Measurements from ENCODE around the gene SIX3.

The SIX3 gene

DNA sequence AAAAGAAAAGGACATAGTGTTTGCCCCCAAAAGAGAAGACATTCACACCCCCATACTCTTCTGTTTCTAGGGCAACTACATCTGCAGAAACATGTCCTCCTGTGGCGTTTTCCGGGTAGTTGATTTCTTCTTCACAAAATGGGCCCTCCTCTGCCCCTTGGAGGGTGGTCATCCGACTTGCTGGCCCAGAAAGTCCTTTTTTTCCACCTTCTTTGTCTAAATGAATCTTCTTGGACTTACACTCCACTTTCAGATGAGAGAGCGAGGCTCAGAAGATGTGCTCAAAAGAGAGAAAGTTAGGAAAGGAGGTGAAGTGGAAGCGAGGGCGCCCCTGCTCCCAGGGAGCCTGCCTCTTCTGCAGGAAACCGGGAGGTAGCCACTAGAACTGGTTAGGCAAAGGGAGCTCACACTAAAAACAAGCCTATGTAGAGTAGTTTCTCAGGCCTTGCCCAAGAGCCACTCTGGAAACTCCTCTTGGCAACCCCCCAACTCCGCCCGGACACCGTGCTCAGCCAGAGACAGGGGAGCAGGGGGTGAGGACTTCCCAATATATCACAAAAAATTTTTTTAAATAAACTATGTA is 10.2 kb upstream of the SIX3 start:
- no peak for DNase-seq

DNA sequence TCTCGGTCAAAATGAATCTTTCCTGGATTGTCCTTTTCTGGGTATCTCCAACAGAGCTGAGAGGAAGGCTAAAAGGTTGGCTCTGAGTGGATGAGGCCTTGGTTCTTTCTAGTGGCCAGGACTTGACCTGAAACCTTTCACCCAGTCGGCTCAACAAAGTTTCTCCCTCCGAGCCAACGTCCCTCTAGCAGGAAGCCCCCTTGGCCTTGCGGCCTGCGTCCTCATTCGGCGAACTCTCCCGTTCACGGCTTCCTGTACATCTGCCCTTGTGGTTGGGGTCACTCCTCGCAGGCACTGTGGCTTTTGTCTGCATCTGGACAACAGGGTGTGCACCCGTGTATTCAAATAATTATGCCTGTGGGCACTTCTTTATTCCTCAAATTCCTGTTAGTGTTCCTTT is 9.4 kb upstream of the SIX3 start:
- no peak for DNase-seq

DNA sequence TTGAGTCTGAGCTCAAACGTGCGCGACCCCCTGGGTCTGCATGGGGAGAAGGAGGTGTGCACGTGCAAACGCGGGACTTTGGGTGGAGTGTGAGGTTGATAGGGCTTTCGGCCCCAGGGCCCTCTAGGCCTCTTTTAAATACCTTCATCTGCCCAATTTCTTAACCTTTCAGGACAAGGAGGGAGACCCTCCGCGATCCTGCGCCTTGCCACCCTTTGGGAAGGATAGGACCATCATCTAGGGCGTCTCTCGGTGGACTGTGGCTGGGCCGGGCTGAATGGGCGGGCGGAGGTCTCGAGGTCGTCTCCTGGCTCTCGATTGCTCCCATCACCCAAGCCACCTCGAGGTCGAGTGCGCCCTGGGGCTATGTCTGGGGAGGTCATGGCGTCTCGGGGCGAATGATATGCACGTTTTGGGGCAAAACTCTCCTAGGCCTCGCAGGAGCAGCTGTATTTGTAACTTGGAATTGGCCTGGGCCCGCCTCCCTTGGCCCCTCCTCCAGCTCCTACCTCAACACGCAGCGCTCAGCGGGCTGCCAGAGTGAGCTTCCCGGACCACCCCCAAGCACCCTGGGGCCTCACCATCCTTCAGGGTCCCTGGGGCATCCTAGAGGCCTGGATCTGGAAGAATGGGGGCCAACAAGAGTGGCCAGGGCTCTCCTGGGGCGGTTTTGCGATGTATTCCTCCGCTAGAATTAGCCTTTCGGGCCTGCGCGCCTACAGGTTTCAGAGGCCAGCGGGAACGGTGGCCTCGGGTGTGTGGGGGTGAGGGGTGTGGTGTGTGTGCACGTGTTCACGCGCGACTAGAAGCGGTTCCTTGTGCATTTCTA is 8.7 kb upstream of the SIX3 start:
- DNase-seq = no peak

DNA sequence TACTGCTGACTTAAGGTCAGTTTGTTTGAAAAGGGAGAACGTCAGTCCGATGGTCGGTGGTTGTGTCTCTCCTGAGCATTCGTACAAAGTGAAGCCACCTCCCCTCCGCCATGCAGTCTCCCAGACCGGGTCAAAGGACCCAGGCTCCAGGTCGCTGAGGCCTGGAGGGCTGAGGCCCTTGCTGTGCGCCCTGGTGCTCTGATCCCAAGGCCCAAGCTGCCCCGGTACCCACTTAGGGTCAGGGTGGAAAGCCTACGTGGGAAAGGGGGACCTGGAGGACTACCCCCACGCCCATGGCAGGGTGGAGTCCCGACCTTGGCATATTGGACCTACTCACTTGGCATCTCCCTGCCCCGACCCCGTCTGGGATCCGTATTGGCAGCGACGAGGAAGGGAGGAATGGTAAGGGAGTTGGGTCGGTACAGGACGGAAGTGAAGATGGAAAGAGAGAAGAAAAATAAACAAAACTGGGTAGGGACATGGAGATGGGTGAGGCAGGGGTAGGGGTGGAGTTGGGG is 8.0 kb upstream of the SIX3 start:
- no peak for DNase-seq

DNA sequence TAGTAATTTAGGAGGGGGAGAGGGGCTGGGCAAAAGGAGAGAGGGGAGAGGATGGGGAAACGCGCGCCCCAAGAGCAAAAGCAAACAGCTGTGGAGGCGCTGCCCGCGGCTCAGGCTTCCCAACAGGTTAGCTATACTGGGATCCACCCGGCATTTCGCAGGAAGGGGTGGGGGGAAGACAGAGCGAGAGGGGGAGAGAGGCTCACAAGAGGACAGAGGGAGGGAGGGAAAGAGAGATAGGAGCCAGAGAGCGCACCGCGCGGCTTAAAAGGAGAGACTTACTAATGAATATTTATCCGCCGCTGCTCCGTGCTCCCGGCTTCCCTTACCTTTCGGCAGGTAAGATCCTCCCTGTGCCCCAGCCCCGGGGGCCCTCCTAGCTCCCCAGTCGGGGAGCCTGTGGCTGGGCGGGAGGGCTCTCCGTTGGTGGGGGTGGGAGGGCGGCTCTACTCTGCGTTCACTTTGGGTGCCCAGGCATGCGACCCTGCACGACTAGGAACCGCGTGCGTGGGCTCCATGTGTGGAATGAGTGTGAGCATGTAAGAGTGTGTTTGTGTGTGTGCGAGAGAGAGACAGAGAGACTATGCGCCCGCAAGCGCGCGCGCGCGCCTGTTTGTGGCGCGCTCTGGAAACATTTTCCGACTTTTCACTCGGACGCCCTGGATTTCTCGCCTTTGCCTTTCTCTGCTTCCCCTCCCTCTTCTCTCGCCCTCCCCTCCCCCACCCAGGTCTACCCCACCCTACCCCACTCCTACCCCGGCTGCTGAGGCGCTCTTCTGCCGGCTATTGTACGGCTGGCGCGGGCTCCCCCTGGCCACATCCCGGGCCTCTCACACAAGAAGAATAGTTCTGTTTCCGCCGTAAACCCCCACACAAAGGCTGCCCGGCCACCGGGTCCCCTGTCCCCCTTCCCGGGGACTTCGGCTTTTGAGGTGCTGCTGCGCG is 7.2 kb upstream of the SIX3 start:
- peak; percentile 17 for DNase-seq

DNA sequence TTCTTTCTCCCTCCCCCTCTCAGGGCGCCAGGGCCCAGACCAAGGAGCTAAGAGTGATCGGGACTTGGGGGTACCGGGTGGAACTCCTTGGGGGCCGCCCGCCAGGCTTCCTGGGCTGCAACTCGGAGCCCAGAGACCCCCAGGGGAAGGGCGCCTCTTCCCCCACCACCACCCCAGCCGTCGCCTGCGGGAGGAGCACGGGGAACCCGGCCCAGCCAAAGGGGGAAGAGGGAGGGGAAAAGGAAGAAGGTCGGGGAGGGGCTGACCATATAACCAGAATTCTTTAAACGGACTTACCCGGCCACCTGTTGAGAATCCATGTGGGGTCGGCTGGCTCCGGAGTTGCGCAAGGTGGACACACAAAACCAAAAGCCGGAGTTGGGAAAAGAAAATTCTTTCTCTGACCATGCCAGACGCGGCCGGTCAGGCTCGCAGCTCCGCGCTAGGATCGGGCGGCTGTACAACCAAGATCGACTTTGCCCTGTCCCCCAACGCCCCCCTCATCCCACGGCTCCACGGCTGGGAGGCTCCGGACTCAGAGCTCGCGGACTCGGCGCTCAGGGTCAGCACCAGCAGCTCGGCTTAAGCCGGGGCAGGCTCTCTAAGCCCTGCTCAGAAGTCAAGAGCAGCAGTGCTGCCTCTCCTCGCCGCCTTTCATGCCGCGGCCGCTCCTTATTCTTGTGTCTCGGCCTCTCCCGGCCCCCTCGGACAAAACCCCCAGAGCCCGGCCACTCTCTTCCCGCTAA is 6.3 kb upstream of the SIX3 start:
- DNase-seq = no peak

DNA sequence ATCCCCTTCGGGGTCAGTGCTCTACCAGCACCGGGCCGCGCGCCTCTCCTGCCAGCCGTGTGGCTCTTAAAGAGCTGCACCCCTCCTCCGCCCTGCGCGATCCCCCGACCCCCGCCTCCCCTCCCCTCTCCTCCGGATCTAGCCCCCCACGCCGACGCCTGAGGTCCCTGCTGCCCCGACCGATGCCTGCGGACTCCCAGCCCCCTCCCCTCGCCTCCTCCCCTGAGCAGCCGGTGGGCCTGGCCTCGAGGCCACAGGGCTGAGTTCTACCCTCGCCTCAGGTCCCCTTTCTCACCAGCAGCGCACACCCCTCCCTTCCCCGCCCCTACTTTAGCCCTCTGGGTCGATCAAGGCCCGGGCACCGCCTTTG is 5.8 kb upstream of the SIX3 start:
- DNase-seq = no peak

DNA sequence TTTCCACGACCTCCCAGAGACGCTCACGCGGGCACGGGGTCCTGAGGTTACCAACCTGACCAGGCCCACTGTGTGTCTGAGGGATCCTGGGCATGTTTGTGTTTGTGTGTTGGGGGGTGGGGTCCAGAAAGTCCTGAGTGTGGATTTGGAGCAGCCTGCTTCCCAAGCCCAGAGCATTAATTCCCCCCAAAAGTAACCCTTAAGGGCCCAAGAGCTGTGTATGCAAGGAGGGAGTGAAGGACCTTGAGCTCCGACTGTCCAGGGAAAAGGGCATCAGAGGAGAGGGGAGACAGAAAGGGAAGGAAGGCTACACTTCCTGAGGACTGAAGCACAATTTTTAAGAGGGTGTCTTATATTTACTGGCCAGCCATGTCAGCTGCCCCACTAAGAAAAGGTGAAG is 5.2 kb upstream of the SIX3 start:
- DNase-seq = no peak

DNA sequence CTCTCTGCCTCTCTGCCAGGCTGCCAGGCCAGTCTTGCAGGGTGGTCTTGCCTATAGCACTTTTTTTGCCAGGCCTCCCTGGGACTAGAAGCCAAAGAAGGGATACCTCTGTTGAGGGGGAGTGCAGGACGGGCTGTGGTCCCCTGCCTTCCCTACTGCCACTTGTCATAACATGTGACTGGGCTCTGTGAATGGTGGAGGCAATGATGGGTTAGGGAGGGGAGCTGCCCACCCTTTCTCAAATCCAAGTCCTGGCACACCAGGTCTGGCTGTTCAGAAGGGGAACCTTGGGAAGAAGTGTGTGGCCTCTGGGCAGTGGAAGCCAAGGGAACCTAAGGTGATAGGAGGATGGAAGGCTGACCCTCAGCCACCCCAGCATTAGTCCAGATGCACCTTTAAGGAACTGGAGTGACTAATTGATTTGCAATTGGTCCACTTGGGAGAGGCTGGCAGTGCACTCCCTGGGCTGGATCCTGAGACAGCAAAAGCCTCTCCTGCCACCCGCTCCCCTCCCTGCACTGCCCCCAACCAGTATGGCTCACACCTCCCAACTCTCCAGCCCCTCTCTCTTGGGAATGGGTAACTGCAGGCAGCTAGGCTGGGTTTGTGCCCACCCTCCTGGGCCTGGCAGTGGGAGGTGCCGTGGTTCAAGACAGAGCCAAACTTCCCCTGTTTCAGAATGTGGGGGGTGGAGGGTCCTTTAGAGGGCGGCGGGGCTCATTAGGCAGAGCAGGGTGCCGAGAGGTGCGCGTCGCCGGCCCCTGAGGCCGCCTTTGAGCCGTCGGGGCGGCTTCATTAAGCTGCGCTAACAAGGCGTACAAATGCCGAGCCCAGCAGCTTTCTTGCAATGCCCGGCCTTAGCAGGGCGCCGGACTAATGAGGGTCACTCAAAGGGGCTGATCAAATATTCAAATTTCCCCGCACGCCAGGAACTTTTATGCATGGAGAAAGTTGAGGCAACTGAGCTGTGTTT is 4.5 kb upstream of the SIX3 start:
- DNase-seq = no peak

DNA sequence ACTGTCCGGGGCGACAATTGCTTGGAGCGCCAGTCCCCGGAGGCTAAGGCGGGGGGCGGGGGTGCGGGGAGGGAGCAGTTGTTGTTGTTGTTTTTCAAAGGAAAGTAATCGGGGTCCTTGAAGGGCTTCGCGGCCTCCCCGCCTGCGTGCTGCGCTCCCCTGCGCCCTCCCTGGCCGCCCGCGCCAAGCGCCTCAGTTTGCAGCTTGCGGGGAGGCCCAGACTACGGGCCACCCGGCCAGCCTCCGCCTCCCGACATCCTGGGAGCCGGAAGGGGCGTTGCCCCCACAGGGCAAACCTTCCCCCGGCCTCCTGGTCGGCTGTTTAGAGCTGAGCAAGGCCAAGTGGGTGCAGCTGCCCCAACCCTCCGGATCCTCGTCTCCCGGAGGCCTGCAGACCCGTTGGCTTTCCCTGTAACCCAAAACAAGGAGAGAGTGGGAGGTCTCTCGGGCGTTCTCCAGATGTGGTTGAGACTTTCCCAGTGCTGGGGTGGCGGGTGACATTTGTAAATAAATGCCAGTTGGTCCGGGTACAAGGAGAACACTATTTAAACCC is 3.7 kb upstream of the SIX3 start:
- DNase-seq = no peak

DNA sequence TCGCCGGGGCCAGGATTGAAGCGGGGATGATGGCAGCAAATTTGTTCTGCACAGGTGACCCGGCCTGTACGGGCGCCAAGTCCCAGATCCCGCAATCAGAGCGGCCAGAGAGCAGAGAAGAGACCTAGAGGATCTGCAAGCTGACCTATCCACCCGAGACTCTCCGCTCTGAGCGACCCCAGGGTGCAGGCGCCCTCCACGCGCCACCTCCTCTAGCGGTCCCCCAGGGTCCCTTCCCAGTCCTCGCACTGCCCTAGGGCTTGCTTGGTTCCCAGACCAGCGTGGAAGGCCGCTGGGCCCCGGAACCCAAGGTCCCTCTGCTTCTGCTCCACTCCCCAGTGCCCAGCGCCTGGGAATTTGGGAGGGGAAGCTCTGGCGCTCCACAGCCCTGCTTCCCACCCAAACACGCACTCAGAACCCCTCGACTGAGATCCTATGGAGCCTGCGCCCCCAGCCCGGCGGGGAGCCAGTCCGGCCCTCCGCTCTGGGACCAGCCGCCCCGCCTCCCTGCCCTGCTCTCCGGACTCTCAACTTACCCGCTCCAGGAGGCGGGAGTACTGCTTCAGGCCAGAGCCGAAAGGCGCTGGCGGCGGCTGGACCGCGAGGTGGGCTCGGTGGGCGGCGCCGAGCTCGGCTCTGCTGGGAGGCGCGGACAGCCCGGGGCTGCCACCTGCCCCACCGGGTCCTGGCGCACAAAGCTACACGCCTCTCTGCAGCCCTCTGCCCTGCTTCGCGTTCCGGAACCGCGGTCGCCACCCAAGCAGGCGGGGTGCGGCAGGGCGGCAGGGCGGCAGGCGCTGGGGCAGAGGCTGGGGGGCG is 3.0 kb upstream of the SIX3 start:
- DNase-seq = no peak

DNA sequence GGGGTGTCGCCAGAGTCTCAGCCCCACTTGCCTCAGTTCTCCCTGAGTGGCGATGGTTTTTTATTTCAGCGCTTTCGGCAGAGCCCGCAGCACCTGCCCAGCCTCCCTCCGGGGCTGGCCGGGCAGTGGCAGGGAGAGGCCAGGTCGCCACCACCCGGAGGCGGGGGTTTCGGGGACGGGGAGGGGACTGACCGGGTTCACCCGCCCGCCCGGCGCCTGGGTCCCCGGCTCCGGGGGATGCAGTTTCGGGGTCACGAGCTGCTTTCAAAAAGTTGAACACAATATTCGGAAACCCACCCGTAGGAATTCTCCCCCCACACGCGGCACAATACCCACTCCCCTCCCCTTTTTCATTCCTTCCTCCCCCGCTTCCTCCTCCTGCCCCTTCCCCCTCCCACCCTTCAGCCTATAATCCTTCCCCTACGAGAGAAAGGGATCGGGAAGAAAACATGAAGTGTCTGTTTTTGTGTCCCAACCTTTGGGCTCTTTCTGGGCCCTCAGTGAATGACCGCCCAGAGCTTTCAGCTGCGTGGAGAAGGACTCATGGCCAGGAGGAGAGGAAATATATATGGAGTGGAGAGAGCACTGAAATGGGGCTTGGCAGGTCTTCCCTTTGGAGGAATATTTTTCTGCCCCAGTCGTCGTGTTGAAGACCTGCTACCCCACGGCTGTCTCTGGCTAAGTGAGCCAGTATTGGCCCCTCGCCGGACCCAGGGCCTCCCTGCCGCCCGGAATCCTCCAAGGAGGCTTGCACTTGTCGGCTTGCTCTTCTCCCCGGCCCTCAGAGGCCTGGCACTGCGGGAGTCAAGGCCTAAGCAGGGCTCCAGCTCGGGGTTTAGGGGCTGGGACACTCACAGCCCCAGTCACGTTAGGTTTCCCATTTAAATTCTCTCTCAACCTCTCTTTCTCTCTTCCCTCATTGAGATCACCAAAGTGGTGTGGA is 2.1 kb upstream of the SIX3 start:
- no peak for DNase-seq

DNA sequence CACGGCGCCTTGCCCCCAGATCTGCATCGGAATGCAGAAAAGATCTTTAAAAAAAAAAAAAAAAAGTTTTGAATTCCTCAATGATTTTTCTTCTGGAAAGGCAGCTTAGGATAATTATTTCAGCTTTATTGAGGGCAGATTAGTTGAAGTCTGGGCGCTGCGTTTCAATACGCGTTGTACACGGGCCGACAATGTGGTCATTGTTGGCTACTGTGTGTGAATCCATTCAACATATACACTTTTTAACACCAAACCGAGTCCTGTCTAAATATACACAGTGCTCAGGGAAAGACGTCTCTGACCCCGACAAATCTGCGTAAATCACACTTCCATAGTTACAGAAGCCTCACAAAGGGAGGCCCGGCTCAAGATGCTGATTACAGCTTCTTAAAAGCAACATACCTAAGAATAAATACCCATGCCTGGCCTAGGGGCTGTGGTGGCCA is 1.4 kb upstream of the SIX3 start:
- no peak for DNase-seq

DNA sequence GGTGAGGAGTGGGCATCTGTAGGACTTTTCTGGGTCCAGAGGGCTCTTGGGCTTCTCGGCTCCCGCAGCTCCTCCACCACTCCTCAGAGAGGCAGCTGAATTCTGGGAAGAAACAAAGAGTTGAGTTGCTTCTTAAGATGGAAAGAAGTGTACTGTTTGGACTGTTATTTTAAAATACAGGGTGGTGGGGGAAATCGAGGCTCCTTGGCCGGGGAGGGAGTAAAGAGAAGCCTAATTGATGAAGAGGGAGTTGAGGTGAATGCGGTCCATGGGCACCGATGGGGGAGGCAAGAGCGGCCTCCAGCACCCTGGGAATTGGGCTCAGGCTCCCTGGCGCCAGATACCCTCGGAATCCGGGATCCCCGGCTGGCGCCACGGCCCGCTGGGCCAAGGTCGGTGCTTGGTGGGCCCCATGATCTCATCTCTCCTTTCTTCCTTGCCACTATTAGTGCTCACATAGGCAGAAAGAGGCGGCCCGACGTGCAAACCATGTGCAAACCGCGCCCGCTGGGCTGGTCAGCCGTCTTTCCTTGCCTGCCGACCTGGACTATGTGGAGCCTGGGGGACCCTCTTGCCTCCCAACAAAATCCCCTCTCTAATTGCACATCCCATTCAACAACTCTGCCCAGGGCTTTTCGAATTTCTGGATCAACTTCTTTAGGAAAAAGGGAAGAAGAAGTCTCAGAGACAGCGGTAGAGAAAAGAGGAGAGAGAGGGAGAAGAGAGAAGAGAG is 604 bp upstream of the SIX3 start:
- no peak for DNase-seq

DNA sequence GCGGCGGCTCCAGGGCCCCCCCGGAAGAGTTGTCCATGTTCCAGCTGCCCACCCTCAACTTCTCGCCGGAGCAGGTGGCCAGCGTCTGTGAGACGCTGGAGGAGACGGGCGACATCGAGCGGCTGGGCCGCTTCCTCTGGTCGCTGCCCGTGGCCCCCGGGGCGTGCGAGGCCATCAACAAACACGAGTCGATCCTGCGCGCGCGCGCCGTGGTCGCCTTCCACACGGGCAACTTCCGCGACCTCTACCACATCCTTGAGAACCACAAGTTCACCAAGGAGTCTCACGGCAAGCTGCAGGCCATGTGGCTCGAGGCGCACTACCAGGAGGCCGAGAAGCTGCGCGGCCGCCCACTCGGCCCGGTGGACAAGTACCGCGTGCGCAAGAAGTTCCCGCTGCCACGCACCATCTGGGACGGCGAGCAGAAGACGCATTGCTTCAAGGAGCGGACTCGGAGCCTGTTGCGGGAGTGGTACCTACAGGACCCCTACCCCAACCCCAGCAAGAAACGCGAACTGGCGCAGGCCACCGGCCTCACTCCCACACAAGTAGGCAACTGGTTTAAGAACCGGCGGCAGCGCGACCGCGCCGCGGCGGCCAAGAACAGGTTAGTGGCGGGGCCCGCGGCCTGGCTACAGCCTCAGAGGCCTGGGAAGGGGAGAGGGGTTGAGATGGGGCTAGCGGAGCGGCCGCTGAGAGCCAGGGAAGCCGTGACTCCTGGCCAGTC is 965 bp downstream of the SIX3 start:
- DNase-seq = no peak

DNA sequence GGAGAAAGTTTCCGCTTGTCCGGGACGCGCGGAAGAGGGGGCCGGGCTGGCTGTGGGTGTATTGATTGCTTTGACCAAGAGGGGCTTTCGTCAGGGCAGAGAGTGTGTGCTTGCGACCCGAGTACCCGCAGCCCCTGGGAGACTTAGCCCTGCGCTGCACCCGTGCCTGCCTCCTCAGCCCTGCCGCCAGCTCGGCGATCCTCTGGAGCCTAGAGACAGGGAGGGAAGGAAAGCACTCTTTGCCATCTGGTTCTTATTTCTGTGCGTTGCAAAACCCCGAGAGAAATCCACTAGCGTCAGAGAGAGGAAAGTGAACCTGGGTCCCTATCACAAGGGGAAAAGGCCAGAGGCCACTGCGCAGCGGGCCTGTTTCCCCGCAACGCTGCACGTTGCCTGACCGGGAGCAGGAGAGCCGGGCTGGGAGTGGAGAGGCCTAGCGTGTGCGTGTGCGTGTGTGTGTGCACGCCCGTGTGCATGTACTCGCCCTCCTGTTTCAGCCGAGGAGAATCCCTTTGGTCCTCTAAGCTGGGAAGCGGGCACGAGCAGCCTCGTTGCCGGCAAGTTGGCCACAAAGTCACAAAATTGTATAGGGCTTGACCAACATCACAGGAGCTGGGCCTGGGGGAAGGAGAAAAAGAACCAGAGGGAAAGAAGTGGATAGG is 1.7 kb downstream of the SIX3 start:
- DNase-seq = no peak

DNA sequence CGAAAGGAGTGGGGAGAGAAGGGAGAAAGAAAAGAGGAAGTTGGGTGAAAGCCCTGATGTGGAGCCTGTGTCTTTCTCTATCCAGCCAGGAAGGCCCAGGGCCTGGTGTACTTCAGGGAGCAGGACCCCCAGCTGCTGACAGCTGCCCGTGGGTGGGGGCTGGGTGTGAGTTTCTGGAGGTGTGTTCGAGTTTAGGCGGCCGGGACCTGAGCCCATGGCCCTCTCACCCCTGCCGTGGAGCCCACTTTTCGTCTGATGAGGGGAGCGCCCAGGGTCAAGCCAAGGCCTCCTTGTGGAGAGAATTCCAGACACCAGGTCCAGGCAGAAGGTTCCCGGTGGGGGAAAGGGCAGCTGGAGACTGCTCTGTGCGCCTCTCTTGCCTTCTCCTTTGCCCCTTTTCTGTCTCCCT is 2.2 kb downstream of the SIX3 start:
- DNase-seq = no peak

All from NCI-H1105 (cell line).